ENCODE measurements around the gene ERI3. TPM values are rescaled to one million over a fixed set of nuclear protein-coding genes. Genes with fewer than 3 reads are reported as not detected.
A peak's percentile ranks its signal among the peaks of the same experiment; 100 is the strongest.

Gene ERI3
- total RNA-seq, 1 donor: 47.9 TPM

- H3K4me3 ChIP-seq (ENCODE audit: low read depth, low read length): no peak overlapping the region
- peak; percentile 25 for DNase-seq (ENCODE audit: low read depth)
- TF ChIP-seq CTCF (IDR thresholded peaks at IDR 0.05; ENCODE audit: insufficient read depth, low read depth, low read length): no peak
These were observed 115.1 kb downstream of the ERI3 start for GRCh38 chr1:44239961-44240371.

- TF ChIP-seq CTCF (IDR thresholded peaks at IDR 0.05; ENCODE audit: insufficient read depth, low read depth, low read length): peak; percentile 47
- peak; percentile 42 for DNase-seq (ENCODE audit: low read depth)
- no peak overlapping the region for H3K4me3 ChIP-seq (ENCODE audit: low read depth, low read length)
These were observed 115.6 kb downstream of the ERI3 start for GRCh38 chr1:44239331-44239960.

- no peak for DNase-seq (ENCODE audit: low read depth)
- H3K4me3 ChIP-seq (ENCODE audit: low read depth, low read length): no peak overlapping the region
- no peak for TF ChIP-seq CTCF (IDR thresholded peaks at IDR 0.05; ENCODE audit: insufficient read depth, low read depth, low read length)
These were observed 116.4 kb downstream of the ERI3 start for GRCh38 chr1:44238660-44239059.

GRCh38 chr1:44237721-44238457 is 117.2 kb downstream of the ERI3 start:
- TF ChIP-seq CTCF (IDR thresholded peaks at IDR 0.05; ENCODE audit: insufficient read depth, low read depth, low read length): peak; percentile 81
- H3K4me3 ChIP-seq (ENCODE audit: low read depth, low read length): peak overlapping the region; percentile 10
- peak; percentile 95 for DNase-seq (ENCODE audit: low read depth)

- no peak for TF ChIP-seq CTCF (IDR thresholded peaks at IDR 0.05; ENCODE audit: insufficient read depth, low read depth, low read length)
- no peak for DNase-seq (ENCODE audit: low read depth)
- no peak overlapping the region for H3K4me3 ChIP-seq (ENCODE audit: low read depth, low read length)
These were observed 118.4 kb downstream of the ERI3 start for GRCh38 chr1:44236490-44237272.

GRCh38 chr1:44235808-44236207 is 119.2 kb downstream of the ERI3 start:
- TF ChIP-seq CTCF (IDR thresholded peaks at IDR 0.05; ENCODE audit: insufficient read depth, low read depth, low read length): no peak
- no peak overlapping the region for H3K4me3 ChIP-seq (ENCODE audit: low read depth, low read length)
- DNase-seq (ENCODE audit: low read depth): no peak
